Spleen (tissue), 7 donors: Measurements from ENCODE around the gene C20orf144.

Experiments used
- POLR2A ChIP-seq, 3 donors: fragments of 450-650 bp; IDR thresholded peaks; one replicate each; pipeline ENCODE4 v1.5.1; 2017; ENCODE audit warnings: antibody characterized with exemption in 3 of 3, mild to moderate bottlenecking in 1 of 3
- TF ChIP-seq, protein P1 (sequence below), 11 experiments: fragments of 200-600 bp in 7 of 11; fragments of 450-650 bp in 4 of 11; sonication (generic) in 4 of 11; IDR thresholded peaks in 8 of 11; conservative IDR thresholded peaks in 3 of 11; 1 replicate in 7 of 11; 2 replicates in 4 of 11; pipeline versions ENCODE4 v1.4.0 to v1.8.0; 2016 to 2021; ENCODE audit warnings: antibody characterized with exemption in 11 of 11, inconsistent platforms in 4 of 11, mild to moderate bottlenecking in 1 of 11
- donor health status: DM: no; HTN: no; CAD: no; lungs with moderate emphysema.
- donor health status: DM: no; HTN: no; CAD: no.
- donor health status: DM: no; HTN: no; CAD: no.

DNA sequence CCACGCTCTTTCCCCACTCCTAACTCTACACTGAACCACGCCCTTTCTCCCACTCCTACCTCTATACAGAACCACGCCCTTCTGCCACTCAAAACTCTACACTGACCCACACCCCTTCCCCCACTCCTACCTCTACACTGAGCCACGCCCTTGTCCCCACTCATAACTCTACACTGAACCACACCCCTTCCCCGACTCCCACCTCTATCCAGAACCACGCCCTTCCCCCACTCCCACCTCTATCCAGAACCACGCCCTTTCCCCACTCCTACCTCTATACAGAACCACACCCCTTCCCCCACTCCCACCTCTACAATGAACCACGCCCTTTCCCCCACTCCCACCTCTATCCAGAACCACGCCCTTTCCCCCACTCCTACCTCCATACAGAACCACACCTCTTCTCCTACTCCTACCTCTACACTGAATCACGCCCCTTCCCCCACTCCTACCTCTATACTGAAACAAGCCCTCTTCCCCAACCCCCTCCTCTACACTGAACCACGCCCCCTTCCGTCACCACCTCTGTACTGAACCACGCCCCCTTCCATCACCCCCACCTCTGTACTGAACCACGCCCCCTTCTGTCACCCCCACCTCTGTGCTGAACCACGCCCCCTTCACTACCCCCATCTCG lies 47.9 kb downstream of the C20orf144 start:
- TF ChIP-seq, protein P1, sequence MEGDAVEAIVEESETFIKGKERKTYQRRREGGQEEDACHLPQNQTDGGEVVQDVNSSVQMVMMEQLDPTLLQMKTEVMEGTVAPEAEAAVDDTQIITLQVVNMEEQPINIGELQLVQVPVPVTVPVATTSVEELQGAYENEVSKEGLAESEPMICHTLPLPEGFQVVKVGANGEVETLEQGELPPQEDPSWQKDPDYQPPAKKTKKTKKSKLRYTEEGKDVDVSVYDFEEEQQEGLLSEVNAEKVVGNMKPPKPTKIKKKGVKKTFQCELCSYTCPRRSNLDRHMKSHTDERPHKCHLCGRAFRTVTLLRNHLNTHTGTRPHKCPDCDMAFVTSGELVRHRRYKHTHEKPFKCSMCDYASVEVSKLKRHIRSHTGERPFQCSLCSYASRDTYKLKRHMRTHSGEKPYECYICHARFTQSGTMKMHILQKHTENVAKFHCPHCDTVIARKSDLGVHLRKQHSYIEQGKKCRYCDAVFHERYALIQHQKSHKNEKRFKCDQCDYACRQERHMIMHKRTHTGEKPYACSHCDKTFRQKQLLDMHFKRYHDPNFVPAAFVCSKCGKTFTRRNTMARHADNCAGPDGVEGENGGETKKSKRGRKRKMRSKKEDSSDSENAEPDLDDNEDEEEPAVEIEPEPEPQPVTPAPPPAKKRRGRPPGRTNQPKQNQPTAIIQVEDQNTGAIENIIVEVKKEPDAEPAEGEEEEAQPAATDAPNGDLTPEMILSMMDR (IDR thresholded peaks at IDR 0.05 in 8 of 11, conservative IDR thresholded peaks at IDR 0.05 in 3 of 11) = no peak
- no peak for TF ChIP-seq POLR2A (IDR thresholded peaks at IDR 0.05)
